Measurements from ENCODE around the gene MYOZ3. TPM values are rescaled to one million over a fixed set of nuclear protein-coding genes. Genes with fewer than 3 reads are reported as not detected.

The MYOZ3 gene
- total RNA-seq, 1 experiment from 2014 or later: 0.10 TPM

DNA sequence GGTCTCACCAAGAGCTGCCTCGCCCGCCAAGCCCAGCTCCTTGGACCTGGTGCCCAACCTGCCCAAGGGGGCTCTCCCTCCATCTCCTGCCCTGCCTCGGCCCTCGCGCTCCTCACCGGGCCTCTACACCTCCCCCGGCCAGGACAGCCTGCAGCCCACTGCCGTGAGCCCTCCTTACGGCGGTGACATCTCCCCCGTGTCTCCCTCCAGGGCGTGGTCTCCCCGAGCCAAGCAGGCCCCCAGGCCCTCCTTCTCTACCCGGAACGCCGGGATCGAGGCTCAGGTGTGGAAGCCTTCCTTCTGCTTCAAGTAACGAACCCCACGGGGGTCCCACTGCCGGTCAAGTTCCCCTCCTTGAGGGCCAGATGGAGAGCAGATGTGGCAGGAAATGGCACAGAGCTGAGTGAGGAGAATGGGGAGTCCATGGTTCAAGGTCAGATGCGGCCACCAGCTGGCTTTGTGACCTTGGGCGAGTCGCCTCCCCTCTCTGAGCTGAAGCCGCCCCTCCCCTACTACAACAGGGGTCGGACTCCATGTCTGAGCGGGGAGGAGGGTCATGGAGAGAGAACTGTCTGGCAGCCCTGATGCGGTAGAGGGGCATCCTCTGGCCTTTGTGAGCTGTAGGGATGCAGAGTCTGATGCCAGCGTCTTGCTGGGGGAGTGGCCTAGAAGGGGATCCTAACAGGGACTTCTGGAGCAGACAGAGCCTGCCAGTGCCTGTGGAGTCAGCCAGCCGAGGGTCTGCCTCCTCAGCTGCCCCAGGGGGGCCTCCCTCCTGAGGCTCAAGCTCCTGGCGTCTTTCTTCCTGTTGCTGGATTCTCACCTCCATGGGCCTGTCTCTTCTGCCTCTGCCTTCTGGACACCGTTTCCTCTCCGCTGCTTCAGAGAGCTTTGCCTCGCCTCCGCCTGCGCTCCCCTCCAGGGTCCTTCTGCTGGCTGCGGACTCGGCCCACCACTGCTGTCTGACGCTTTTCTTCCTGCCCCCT is 10.7 kb upstream of the MYOZ3 start:
- no peak for TF ChIP-seq CEBPB (IDR thresholded peaks at IDR 0.05; ENCODE audit: low read depth)
- no peak for TF ChIP-seq EGR1 (IDR thresholded peaks at IDR 0.05; ENCODE audit: low read depth)
- TF ChIP-seq JUND (IDR thresholded peaks at IDR 0.05): no peak
- TF ChIP-seq POLR2AphosphoS5 (IDR thresholded peaks at IDR 0.05; ENCODE audit: low read depth, low read length): no peak

DNA sequence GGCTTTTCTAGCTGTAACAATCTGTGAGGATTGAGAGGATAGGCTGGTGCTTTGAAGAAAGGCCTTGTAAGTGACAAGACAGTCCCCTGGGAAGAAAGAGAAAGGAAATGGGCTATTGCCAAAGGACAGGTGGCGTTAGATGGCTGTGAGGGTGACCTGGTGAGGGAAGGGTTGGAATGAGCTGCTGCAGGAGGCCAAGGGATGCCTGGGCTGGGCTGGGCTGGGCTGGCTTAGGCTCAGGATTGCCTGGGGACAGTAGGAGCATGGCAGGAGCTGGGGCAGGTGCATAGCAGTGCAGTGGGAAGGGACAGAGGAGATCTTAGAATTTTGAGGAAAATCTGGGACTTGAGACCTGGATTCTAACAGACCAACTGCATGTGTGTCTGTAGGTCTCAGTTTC is 9.7 kb upstream of the MYOZ3 start:
- Histone ChIP-seq H3K27me3 (ENCODE audit: insufficient read depth, low read length) (no peaks in the 10 kb centered on the region), H3K4me2 (ENCODE audit: low read length) (no peak overlapping the region), H4K20me1 (ENCODE audit: insufficient read depth) (no peaks in the 10 kb centered on the region), H3K27ac (ENCODE audit: low read depth, low read length) (no peak overlapping the region), H3K9ac (ENCODE audit: low read length) (no peak overlapping the region), H3K4me1 (ENCODE audit: control insufficient read depth in 1 of 2, insufficient read depth in 2 of 2, low read length in 2 of 2) (peaks cover 0 to 5% of the 10 kb centered on the region in 2 experiments; a peak in 2 of 4 replicates), H3K9me2 (ENCODE audit: insufficient read depth) (no peaks in the 10 kb centered on the region), H3K4me3 (replicated peaks in 1 of 2; ENCODE audit: low read depth in 1 of 2, low read length in 2 of 2) (no peak overlapping the region), H2AFZ (ENCODE audit: low read depth, low read length, poor library complexity, severe bottlenecking) (no peak overlapping the region), H3K36me3 (ENCODE audit: control insufficient read depth in 1 of 2, insufficient read depth in 2 of 2, low read length in 2 of 2) (no peaks in the 10 kb centered on the region), H3K79me2 (ENCODE audit: insufficient read depth, low read length) (no peaks in the 10 kb centered on the region), H3K9me3 (ENCODE audit: control insufficient read depth in 1 of 2, insufficient read depth in 1 of 2, low read depth in 1 of 2, low read length in 2 of 2) (no peaks in the 10 kb centered on the region)
- no TSS peak for BruUV-seq (replicated peaks)
- DNase-seq (ENCODE audit: low read depth, low spot score) (no peak), ATAC-seq (no peak)
- ChIA-PET RAD21 (ENCODE audit: low non-redundant PET in 1 of 2, low total read pairs in 2 of 2, uncharacterized antibody in 2 of 2, unreplicated experiment in 2 of 2) (no interaction called here), CTCF (no interaction called here), POLR2A (no interaction called here)
- TF ChIP-seq JUND (IDR thresholded peaks at IDR 0.05) (no peak), ATF3 (IDR thresholded peaks at IDR 0.05) (no peak), EZH2phosphoT487 (IDR thresholded peaks at IDR 0.05; ENCODE audit: borderline replicate concordance) (no peak), YY1 (IDR thresholded peaks at IDR 0.05; ENCODE audit: extremely low read depth, insufficient replicate concordance, low read depth, low read length) (no peak), EGR1 (IDR thresholded peaks at IDR 0.05; ENCODE audit: low read depth) (no peak), SRF (IDR thresholded peaks at IDR 0.05; ENCODE audit: low read depth) (no peak), TCF7L2 (IDR thresholded peaks at IDR 0.05; ENCODE audit: borderline replicate concordance, extremely low read depth, insufficient read depth, insufficient read length) (no peak), CBX3 (IDR thresholded peaks at IDR 0.05; ENCODE audit: low read depth) (no peak), ZBTB33 (IDR thresholded peaks at IDR 0.05; ENCODE audit: extremely low read depth, insufficient replicate concordance, low read length) (no peak), POLR2A (IDR thresholded peaks at IDR 0.05; ENCODE audit: borderline replicate concordance, extremely low read depth, insufficient read depth, insufficient read length) (no peak)
- intact Hi-C loops (cut with micrococcal nuclease): no loop called here

More for the DNA sequence above, 10.7 kb upstream of the MYOZ3 start:
- no peak for ATAC-seq
- H4K20me1 ChIP-seq (ENCODE audit: insufficient read depth): no peaks in the 10 kb centered on the region
- no peaks in the 10 kb centered on the region for H3K9me3 ChIP-seq (ENCODE audit: control insufficient read depth in 1 of 2, insufficient read depth in 1 of 2, low read depth in 1 of 2, low read length in 2 of 2)
- intact Hi-C loops (cut with micrococcal nuclease): no loop called here
- no TSS peak for BruUV-seq (replicated peaks)
- no peaks in the 10 kb centered on the region for H3K9me2 ChIP-seq (ENCODE audit: insufficient read depth)
- DNase-seq (ENCODE audit: low read depth, low spot score): no peak
- no peaks in the 10 kb centered on the region for H3K79me2 ChIP-seq (ENCODE audit: insufficient read depth, low read length)
- no peak overlapping the region for H3K4me3 ChIP-seq (replicated peaks in 1 of 2; ENCODE audit: low read depth in 1 of 2, low read length in 2 of 2)
- CTCF ChIA-PET: no interaction called here
- peaks cover 3 to 4% of the 10 kb centered on the region in 2 experiments for H3K4me1 ChIP-seq (ENCODE audit: control insufficient read depth in 1 of 2, insufficient read depth in 2 of 2, low read length in 2 of 2)
- no peak overlapping the region for H3K4me2 ChIP-seq (ENCODE audit: low read length)
- POLR2A ChIA-PET: no interaction called here
- no peak overlapping the region for H3K9ac ChIP-seq (ENCODE audit: low read length)
- RAD21 ChIA-PET (ENCODE audit: low non-redundant PET in 1 of 2, low total read pairs in 2 of 2, uncharacterized antibody in 2 of 2, unreplicated experiment in 2 of 2): interaction anchor here in 1 of 2 experiments (0.5 kb wide), 1 partner anchor 192 kb away, joined by 9 read pairs; no protein-coding TSS in a partner anchor
- H2AFZ ChIP-seq (ENCODE audit: low read depth, low read length, poor library complexity, severe bottlenecking): no peak overlapping the region
- no peaks in the 10 kb centered on the region for H3K27me3 ChIP-seq (ENCODE audit: insufficient read depth, low read length)
- H3K27ac ChIP-seq (ENCODE audit: low read depth, low read length): no peak overlapping the region
- H3K36me3 ChIP-seq (ENCODE audit: control insufficient read depth in 1 of 2, insufficient read depth in 2 of 2, low read length in 2 of 2): no peaks in the 10 kb centered on the region

All from HCT116 (cell line).